CD14-positive monocyte (primary cell): ENCODE data around the gene TMEM178B. TPM values are rescaled to one million over a fixed set of nuclear protein-coding genes. Genes with fewer than 3 reads are reported as not detected.

Experiments
- DNase-seq, 3 donors: peaks; one replicate each; pipeline ENCODE4 v3.0.0-alpha.2; 2011 to 2022
- H2AFZ ChIP-seq: 2 replicates; pipeline ENCODE4 v1.6.0; 2012; ENCODE audit warnings: mild to moderate bottlenecking, low read depth, low read length, inconsistent platforms; ENCODE audit not compliant: insufficient read depth, poor library complexity, severe bottlenecking
- H3K27ac ChIP-seq, 2 donors: 1 replicate in 1 of 2; 2 replicates in 1 of 2; pipeline ENCODE4 v1.5.1; 2012 to 2013; ENCODE audit warnings: low read length in 2 of 2, control low read depth in 1 of 2, inconsistent platforms in 1 of 2, low read depth in 1 of 2, mild to moderate bottlenecking in 1 of 2
- H3K27me3 ChIP-seq, 2 donors: one replicate each; pipeline versions ENCODE4 v1.6.0 to v1.6.1; 2011 to 2013; ENCODE audit warnings: low read length in 2 of 2; ENCODE audit not compliant: control insufficient read depth in 2 of 2, insufficient read depth in 2 of 2
- H3K36me3 ChIP-seq, 2 donors: replicated peaks in 1 of 2; 1 replicate in 1 of 2; 2 replicates in 1 of 2; pipeline versions ENCODE4 v1.5.1 to v1.6.1; 2012 to 2013; ENCODE audit warnings: low read length in 2 of 2, control low read depth in 1 of 2, inconsistent platforms in 1 of 2, mild to moderate bottlenecking in 1 of 2; ENCODE audit not compliant: insufficient read depth in 2 of 2, control insufficient read depth in 1 of 2
- H3K4me1 ChIP-seq, 2 donors: 1 replicate in 1 of 2; 2 replicates in 1 of 2; pipeline versions ENCODE4 v1.5.1 to v1.6.1; 2012 to 2013; ENCODE audit warnings: low read length in 2 of 2, control low read depth in 1 of 2, inconsistent platforms in 1 of 2, mild to moderate bottlenecking in 1 of 2, moderate library complexity in 1 of 2; ENCODE audit not compliant: insufficient read depth in 2 of 2, control insufficient read depth in 1 of 2
- H3K4me2 ChIP-seq: replicated peaks from 2 replicates; pipeline ENCODE3; 2012; ENCODE audit warnings: low read length, moderate library complexity, mild to moderate bottlenecking; ENCODE audit not compliant: poor library complexity, severe bottlenecking; ENCODE audit errors: extremely low read depth
- H3K4me3 ChIP-seq, 3 experiments: fragments of 200-600 bp in 1 of 3; sonication (generic) in 1 of 3; replicated peaks in 1 of 3; 1 replicate in 2 of 3; 2 replicates in 1 of 3; pipeline ENCODE4 v1.5.1; 2011 to 2013; ENCODE audit warnings: low read length in 3 of 3, mild to moderate bottlenecking in 3 of 3, control low read depth in 2 of 3, low read depth in 2 of 3, inconsistent platforms in 1 of 3, moderate library complexity in 1 of 3
- H3K79me2 ChIP-seq: 2 replicates; pipeline ENCODE4 v1.6.0; 2012; ENCODE audit warnings: mild to moderate bottlenecking, control low read depth, inconsistent platforms, low read length, moderate library complexity; ENCODE audit not compliant: insufficient read depth
- H3K9ac ChIP-seq: 2 replicates; pipeline ENCODE4 v1.6.0; 2017; ENCODE audit warnings: low read length, mild to moderate bottlenecking; ENCODE audit not compliant: insufficient read depth, poor library complexity, severe bottlenecking
- H3K9me3 ChIP-seq, 2 donors: replicated peaks in 1 of 2; 1 replicate in 1 of 2; 2 replicates in 1 of 2; pipeline versions ENCODE4 v1.5.1 to v1.6.1; 2012 to 2013; ENCODE audit warnings: low read length in 2 of 2, control low read depth in 1 of 2; ENCODE audit not compliant: control insufficient read depth in 1 of 2, insufficient read depth in 1 of 2
- H4K20me1 ChIP-seq: 2 replicates; pipeline ENCODE4 v1.6.0; 2012; ENCODE audit warnings: mild to moderate bottlenecking, low read length, control low read depth, moderate library complexity; ENCODE audit not compliant: insufficient read depth
- H3K27ac Mint-ChIP-seq, 7 donors: one replicate each; pipeline ENCODE4 v1.8.0; 2020; ENCODE audit warnings: mild to moderate bottlenecking in 7 of 7, mixed read lengths in 7 of 7, moderate library complexity in 6 of 7, inconsistent platforms in 2 of 7
- H3K27me3 Mint-ChIP-seq, 3 donors: one replicate each; pipeline ENCODE4 v1.8.0; 2021 to 2022; ENCODE audit warnings: low read depth in 3 of 3, mild to moderate bottlenecking in 3 of 3, mixed read lengths in 3 of 3, moderate library complexity in 3 of 3, inconsistent platforms in 1 of 3
- H3K36me3 Mint-ChIP-seq, 2 donors: one replicate each; pipeline ENCODE4 v1.8.0; 2020; ENCODE audit warnings: mixed read lengths in 2 of 2, inconsistent platforms in 1 of 2, mild to moderate bottlenecking in 1 of 2
- H3K4me1 Mint-ChIP-seq: one replicate; pipeline ENCODE4 v1.8.0; 2020; ENCODE audit warnings: mild to moderate bottlenecking, mixed read lengths
- H3K4me3 Mint-ChIP-seq, 2 donors: one replicate each; pipeline ENCODE4 v1.8.0; 2020; ENCODE audit warnings: mild to moderate bottlenecking in 2 of 2, mixed read lengths in 2 of 2, moderate library complexity in 1 of 2
- H3K9me3 Mint-ChIP-seq, 7 donors: one replicate each; pipeline ENCODE4 v1.8.0; 2020 to 2022; ENCODE audit warnings: mixed read lengths in 7 of 7, mild to moderate bottlenecking in 6 of 7, moderate library complexity in 6 of 7, inconsistent platforms in 2 of 7
- CTCF ChIP-seq: fragments of 200-600 bp; IDR thresholded peaks from one replicate; pipeline ENCODE4 v1.8.0; 2022; ENCODE audit warnings: antibody characterized with exemption, mild to moderate bottlenecking
- WGBS: methylation state at CpG from one replicate; pipeline ENCODE4 v1.1.5; 2013; ENCODE audit warnings: missing lambda C conversion rate; ENCODE audit not compliant: insufficient coverage; 5-methylcytosine and 5-hydroxymethylcytosine counted together
- intact Hi-C, 2 donors: fragments of 100-400 bp; cut with micrococcal nuclease; formaldehyde crosslinking; loops; one replicate each; pipeline versions ENCODE4 v1.15.0 to v1.15.1; 2023
- polyA plus RNA-seq, 3 donors: library from polyadenylated mRNA; depleted of rRNA in 1 of 3; unstranded in 2 of 3; stranded (reverse) in 1 of 3; fragments of 300-500 nt in 2 of 3; fragments of >200 nt in 1 of 3; fragmentation: Illumina TruSeq in 2 of 3; gene quantifications; 1 replicate in 2 of 3; 2 replicates in 1 of 3; pipeline ENCODE4 v1.2.3, GENCODE V29; 2012 to 2021

Gene TMEM178B
- polyA plus RNA-seq, 3 donors: not detected

GRCh38 chr7:141144921-141145629, 71.2 kb downstream of the TMEM178B start:
- Mint-ChIP-seq H3K27ac (no peak overlapping the region), H3K4me3 (no peak overlapping the region), H3K36me3 (no peaks in the 10 kb centered on the region), H3K27me3 (peaks cover 1 to 6% (median 2%) of the 10 kb centered on the region in 3 donors), H3K9me3 (peaks cover 0 to 9% (median 4%) of the 10 kb centered on the region in 7 donors), H3K4me1 (no peaks in the 10 kb centered on the region)
- WGBS: 62% methylated on average over 4 of the region's 4 CpGs
- intact Hi-C loops: no loop called here
- Histone ChIP-seq H4K20me1 (no peaks in the 10 kb centered on the region), H3K4me3 (no peak overlapping the region), H3K79me2 (no peaks in the 10 kb centered on the region), H3K9me3 (peaks cover 0 to 3% of the 10 kb centered on the region in 2 donors), H3K9ac (no peak overlapping the region), H3K27me3 (no peaks in the 10 kb centered on the region), H3K36me3 (no peaks in the 10 kb centered on the region), H2AFZ (no peak overlapping the region), H3K27ac (no peak overlapping the region), H3K4me2 (no peak overlapping the region), H3K4me1 (no peaks in the 10 kb centered on the region)
- no peak for DNase-seq
- TF ChIP-seq CTCF: no peak

GRCh38 chr7:141145630-141145982, 71.7 kb downstream of the TMEM178B start:
- TF ChIP-seq CTCF: no peak

More at GRCh38 chr7:141145630-141145982, 71.7 kb downstream of the TMEM178B start:
- no peaks in the 10 kb centered on the region for H3K36me3 Mint-ChIP-seq
- no peak overlapping the region for H3K4me2 ChIP-seq
- no peaks in the 10 kb centered on the region for H3K4me1 Mint-ChIP-seq
- no peaks in the 10 kb centered on the region for H4K20me1 ChIP-seq
- no peak overlapping the region for H3K4me3 Mint-ChIP-seq
- H2AFZ ChIP-seq: no peak overlapping the region
- no peaks in the 10 kb centered on the region for H3K27me3 ChIP-seq
- no peak overlapping the region for H3K4me3 ChIP-seq
- no peaks in the 10 kb centered on the region for H3K36me3 ChIP-seq
- intact Hi-C loops: no loop called here
- peaks cover 0 to 9% (median 4%) of the 10 kb centered on the region in 7 donors for H3K9me3 Mint-ChIP-seq
- no peak for DNase-seq
- no peak overlapping the region for H3K27ac ChIP-seq
- H3K27me3 Mint-ChIP-seq: peaks cover 1 to 6% (median 2%) of the 10 kb centered on the region in 3 donors
- H3K79me2 ChIP-seq: no peaks in the 10 kb centered on the region
- no peak overlapping the region for H3K27ac Mint-ChIP-seq
- H3K9ac ChIP-seq: no peak overlapping the region
- WGBS: 53% methylated on average over 3 of the region's 3 CpGs
- peaks cover 0 to 3% of the 10 kb centered on the region in 2 donors for H3K9me3 ChIP-seq
- no peaks in the 10 kb centered on the region for H3K4me1 ChIP-seq
